Tibial nerve (tissue), 3 donors: Measurements from ENCODE around the gene HRH2.

Experiments used
- POLR2A ChIP-seq, 2 donors: fragments of 450-650 bp; IDR thresholded peaks; one replicate each; pipeline ENCODE4 v1.6.1; 2017; ENCODE audit warnings: antibody characterized with exemption in 2 of 2, mild to moderate bottlenecking in 2 of 2, moderate library complexity in 2 of 2
- TF ChIP-seq, protein P1 (sequence below), 5 experiments: fragments of 200-600 bp in 3 of 5; fragments of 450-650 bp in 2 of 5; sonication (generic) in 3 of 5; IDR thresholded peaks; one replicate each; pipeline ENCODE4 v1.5.1; 2016 to 2019; ENCODE audit warnings: antibody characterized with exemption in 5 of 5, mild to moderate bottlenecking in 3 of 5, moderate library complexity in 2 of 5

DNA sequence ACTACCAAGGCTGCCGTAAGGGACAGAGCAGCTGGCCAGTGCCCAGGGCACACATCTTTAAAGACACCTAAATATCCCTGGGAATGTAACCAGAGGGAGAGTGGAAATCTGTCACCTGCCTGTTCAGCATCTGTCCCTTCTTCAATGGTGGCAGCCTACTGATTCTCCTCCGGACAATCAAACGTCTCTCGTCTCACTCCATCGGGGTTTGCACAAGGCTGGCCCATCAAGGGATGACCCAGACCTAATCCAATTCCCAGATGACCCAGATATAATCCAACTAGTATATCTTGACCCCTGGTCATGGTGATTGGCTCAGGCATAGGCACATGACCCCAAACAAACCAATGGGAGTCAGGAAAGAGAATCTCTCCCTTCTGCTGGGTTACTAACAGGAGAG lies 93.5 kb downstream of the HRH2 start:
- TF ChIP-seq, protein P1, sequence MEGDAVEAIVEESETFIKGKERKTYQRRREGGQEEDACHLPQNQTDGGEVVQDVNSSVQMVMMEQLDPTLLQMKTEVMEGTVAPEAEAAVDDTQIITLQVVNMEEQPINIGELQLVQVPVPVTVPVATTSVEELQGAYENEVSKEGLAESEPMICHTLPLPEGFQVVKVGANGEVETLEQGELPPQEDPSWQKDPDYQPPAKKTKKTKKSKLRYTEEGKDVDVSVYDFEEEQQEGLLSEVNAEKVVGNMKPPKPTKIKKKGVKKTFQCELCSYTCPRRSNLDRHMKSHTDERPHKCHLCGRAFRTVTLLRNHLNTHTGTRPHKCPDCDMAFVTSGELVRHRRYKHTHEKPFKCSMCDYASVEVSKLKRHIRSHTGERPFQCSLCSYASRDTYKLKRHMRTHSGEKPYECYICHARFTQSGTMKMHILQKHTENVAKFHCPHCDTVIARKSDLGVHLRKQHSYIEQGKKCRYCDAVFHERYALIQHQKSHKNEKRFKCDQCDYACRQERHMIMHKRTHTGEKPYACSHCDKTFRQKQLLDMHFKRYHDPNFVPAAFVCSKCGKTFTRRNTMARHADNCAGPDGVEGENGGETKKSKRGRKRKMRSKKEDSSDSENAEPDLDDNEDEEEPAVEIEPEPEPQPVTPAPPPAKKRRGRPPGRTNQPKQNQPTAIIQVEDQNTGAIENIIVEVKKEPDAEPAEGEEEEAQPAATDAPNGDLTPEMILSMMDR (IDR thresholded peaks at IDR 0.05) = no peak
- no peak for TF ChIP-seq POLR2A (IDR thresholded peaks at IDR 0.05)
